NOMO-1 (cell line): ENCODE results near the gene SIPA1L3.
"Not testable (repeated sequence)": the region's sequence is repeated elsewhere in the genome, so short reads cannot be mapped to it uniquely, and the experiment has no call there.

Experiments
- DNase-seq, 2 experiments: peaks; one replicate each; lab custom pipeline; 2025; ENCODE audit not compliant: unreplicated experiment in 2 of 2; lab: John Stamatoyannopoulos, UW

The SIPA1L3 gene, protein sequence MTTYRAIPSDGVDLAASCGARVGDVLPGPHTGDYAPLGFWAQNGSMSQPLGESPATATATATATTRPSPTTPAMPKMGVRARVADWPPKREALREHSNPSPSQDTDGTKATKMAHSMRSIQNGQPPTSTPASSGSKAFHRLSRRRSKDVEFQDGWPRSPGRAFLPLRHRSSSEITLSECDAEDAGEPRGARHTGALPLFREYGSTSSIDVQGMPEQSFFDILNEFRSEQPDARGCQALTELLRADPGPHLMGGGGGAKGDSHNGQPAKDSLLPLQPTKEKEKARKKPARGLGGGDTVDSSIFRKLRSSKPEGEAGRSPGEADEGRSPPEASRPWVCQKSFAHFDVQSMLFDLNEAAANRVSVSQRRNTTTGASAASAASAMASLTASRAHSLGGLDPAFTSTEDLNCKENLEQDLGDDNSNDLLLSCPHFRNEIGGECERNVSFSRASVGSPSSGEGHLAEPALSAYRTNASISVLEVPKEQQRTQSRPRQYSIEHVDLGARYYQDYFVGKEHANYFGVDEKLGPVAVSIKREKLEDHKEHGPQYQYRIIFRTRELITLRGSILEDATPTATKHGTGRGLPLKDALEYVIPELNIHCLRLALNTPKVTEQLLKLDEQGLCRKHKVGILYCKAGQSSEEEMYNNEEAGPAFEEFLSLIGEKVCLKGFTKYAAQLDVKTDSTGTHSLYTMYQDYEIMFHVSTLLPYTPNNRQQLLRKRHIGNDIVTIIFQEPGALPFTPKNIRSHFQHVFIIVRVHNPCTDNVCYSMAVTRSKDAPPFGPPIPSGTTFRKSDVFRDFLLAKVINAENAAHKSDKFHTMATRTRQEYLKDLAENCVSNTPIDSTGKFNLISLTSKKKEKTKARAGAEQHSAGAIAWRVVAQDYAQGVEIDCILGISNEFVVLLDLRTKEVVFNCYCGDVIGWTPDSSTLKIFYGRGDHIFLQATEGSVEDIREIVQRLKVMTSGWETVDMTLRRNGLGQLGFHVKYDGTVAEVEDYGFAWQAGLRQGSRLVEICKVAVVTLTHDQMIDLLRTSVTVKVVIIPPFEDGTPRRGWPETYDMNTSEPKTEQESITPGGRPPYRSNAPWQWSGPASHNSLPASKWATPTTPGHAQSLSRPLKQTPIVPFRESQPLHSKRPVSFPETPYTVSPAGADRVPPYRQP (N-terminal part only)

DNA sequence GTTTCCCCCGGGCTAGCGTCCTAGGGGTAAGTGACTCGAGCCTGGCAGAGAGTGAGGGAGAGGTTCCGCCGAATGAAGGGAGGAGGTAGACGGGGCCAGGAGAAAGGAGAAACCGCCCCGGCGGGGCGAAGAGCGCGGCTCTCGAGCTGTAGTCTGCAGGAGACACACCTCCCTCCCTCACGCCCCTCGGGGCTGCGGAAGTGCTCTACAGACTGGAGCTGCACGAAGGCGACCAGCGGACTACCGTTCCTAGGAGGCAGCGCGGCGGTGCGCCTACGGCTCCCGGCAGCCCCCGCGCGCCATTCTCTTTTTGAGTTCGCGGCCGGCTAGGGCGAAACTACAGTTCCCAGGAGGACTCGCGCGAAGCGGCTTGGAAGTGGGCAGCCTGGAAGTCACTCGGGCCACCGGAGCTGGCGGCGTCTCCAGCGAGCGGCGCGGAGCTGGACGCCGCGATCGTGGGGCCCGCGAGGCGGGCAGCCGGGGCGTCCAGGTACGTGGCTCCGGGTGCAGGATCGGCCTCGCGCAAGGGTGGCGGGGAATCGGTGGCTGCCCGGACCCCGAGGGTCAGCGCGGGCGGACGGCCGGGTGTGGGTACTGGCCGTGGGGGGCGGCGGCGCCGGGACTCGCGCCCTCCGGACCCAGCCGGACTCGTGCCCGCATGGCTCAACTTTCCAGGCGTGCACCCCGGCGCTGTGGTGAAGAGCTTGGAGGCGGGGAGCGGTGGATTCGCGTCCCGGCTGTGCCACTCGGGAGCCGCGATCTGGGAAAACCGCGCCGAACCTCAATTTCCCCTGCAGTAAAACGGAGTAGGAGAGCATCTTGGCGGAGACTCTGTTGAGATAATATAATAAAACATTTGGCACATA lies at the start of gene SIPA1L3:
SIPA1L3 (plus strand) TSS at position 340 of the 866 bp plus-strand sequence. CDS start 174,358 bp downstream, outside the sequence.
- DNase-seq, result peak; percentile 94 to 98

DNA sequence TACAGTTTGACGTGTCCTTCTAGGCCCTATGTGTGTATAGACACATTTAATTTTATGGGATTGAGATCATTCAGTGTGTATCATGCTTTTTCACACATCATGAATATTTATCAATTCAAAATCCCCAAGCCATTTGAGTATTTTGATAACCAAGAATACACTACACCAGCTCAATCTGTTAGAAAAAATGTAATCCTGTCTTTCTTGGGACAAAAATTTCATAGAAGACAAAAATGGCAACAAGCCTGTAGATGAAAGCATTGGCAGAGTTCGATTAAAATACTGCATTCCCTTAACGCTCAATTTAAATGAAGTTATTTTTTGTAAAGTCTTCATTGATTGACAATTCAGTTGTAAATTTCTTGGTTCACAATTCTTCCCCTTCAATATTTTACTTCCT lies 42.5 kb upstream of the SIPA1L3 start:
- DNase-seq, result no peak

DNA sequence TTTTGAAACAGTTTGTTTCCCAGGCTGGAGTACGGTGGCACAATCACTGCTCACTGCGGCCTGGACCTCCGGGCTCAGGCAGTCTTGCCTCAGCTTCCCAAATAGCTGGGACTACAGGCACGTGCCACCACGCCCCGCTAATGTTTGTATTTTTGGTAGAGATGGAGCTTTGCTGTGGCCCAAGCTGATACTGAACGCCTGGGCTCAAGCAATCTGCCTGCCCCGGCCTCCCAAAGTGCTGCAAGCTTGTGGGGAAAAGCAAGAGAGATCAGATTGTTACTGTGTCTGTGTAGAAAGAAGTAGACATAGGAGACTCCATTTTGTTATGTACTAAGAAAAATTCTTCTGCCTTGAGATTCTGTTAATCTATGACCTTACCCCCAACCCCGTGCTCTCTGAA lies 41.1 kb upstream of the SIPA1L3 start:
- not testable (repeated sequence) for DNase-seq

DNA sequence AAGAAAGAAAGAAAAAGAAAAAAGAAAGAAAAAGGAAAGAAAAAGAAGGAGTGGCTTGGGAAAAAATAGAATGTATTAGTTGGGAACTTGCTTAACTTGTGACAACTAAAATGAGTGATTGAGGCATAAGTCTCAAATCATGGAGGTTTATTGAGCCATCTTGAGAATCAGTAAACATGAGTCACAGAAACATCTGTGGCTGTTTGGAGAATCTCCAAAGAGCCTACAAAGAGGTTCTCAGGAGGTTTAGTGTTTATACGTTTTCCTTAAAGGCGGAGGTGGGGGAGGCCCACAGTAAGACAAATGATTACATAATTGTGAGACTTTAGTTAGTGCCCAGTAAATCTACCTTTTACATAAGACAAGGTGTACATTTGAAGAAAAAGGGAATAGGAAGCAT lies 39.2 kb upstream of the SIPA1L3 start:
- no peak for DNase-seq

DNA sequence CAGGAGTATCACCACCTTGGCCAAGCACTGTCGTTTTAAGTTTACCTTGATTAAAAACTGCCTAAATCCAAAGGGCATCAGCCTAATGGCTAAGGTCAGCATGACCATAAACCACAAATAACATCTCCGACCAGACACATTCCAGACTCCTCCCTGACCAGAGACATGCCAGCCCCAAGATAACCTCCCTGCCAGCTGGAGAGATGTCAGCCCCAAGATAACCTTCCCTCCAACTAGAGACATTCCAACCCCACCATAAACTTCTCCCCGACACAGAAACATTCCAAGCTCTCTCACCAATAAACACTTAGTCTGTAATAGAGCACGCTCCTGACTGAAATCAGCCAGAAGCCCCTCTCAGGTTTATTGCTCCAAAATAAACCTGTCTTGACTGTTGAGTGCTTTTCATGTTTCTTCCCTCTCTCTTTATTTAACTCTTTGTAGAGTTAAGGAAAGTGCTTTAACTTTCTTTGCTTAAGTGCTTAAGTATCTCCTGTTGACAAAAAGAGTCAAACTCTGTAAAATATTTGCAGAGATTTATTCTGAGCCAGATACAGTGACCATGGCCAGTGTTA lies 37.2 kb upstream of the SIPA1L3 start:
- no peak for DNase-seq

DNA sequence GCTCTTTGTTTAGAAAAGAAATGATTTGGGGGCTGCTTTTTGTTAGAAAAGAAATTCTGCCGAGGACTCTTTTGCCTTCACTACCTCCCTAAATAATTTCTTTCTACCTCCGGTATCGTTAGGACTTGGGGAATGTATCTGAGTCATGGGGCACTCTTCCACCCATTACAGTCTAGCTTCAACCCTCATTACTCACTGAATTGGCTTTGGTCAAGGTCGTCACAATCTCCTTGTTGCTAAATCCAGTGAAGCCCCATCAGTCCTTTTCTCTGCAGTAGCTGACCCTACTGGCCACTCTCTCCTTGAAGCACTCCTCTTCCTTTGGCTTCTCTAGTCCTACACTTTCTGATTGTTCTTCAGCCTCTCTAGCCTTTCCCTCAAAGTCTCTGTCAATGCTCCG lies 34.6 kb upstream of the SIPA1L3 start:
- no peak for DNase-seq

DNA sequence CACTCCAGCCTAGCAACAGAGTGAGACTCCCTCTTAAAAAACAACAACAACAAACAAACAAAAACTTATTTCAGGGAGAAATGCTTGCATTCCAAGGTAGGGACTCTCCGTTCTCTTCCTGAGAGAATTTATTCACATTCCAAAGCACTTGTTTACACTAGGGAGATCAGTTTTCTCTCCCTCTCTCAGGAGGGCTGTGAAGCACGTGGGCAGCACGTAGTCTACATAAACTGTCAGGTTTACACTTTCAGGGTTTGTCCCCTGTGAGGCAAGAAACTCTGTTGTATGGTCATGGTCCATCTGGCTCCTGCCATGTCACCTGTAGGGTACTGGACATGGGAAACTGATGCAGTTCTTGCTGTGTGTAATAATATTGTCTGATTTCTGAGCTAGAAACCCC lies 32.2 kb upstream of the SIPA1L3 start:
- DNase-seq, result no peak

DNA sequence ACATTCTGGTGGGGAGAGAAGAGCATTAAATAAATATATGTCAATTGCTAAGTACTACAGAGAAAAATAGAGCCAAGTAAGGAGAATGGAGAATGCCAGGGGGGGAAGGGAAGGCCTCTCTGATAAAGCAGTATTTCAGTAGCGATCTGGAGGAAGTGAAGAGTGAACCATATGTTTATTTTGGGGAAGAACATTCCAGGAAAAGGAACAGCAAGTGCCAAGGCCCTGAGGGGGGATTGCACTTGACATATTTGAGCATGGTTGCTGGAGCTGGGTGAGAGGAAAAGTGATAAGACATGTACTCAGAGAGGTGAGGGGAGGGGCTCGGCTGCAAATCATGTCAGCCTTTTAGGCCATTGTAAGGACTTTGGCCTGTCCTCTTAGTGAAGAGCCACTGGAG lies 31.0 kb upstream of the SIPA1L3 start:
- DNase-seq, result no peak

DNA sequence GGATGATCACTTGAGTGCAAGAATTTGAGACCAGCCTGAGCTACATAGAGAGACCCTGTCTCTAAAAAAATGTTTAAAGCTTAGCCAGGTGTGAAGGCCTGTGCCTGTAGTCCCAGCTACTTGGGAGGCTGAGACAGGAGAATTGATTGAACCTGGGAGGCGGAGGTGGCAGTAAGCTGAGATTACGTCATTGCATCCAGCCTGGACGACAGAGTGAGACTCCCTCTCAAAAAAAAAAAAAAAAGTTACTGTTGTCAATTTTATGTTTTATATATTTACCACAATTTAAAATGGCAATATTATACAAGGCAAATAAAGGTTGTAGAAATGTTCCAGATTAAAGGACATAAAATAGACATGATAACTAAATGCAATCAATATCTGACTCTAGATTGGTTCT lies 29.9 kb upstream of the SIPA1L3 start:
- DNase-seq, result no peak

DNA sequence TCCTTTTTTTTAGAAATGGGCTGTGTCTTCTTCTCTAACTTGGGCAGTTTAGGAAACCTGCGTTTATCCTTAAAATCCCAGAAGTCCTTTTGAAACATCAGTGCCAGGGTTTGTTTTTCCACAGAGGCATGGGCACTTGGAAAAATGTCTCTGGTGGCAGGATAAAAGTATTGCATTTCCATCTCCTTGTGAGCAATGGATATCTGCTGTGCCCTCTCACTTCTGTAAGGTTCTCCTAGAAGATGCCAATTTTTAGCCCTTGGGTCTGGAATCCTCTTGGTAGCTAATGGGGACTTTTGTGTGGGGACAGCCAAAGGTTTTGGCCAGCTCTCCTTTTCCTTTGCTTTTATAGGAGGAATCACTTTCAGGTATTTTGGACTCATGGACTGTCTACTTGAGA lies 21.6 kb upstream of the SIPA1L3 start:
- DNase-seq, result no peak

DNA sequence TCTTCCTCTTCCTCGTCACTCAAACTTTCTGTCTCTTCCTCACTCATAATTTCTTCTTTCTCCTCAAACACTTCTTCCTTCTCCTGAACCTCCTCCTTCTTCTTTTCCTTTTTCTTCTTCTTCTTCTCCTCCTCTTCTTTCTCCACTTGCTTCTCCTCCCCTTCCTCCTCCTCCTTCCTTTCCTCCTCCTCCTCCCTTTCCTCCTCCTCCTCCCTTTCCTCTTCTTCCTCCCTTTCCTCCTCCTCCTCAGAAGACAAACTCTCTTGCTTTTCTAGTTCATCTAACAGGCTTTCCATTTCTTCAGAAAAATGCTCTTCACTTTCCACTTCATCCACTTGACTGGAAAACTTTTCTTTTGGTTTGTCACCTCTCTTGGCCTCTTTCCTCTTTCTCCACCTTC lies 20.4 kb upstream of the SIPA1L3 start:
- no peak for DNase-seq

DNA sequence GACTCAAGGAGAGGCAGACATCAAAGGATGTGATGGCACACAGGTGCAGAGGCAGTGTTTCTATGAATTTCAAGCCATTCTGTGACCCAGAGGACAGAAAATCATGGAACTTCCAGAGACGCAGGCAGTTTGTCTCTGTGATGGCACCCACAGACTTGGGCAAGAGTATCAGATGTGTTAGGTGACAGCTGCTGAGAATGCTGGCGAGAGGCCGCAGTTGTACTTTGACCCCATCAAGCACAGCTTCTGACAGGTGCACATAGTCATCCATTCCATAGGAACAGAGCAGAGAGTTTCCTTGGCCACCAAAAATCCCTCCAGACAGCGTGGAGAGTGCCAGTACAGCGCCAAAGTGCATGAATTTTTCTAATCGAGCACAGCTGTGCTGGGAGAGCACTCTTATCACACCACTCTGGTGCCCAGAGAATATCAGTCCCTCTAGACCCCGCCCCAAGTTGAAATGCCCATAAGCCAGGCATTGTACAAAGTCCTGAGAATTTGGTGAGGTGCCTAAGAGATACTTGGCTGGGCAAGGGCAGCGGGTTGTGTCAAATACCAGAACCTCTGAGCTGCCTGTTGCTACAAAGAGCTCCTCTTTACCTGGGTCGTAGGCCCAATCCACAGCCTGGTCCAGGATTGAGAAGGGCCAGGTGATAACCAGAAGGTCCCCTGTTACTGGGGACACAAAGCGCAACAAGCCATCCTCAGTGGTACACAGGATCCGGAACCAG lies 13.0 kb upstream of the SIPA1L3 start:
- no peak for DNase-seq

DNA sequence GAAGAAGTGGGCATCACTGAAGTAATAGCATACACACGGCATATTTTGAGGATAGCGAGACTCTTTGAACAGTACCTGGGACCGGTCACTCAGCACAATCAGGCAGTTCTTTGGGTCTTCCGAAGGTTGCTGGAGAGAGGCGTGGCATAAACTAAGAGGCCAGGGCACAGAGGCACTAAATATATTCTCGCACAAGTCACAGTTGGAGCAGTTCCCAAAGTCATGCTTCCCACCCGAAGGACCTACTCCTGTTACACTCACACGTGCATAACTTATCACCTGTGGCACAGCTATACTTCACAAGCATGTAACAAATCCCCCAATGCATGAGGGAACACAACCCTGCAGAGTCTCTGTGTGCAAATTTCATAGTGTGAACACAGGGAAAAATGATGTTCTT lies 10.8 kb upstream of the SIPA1L3 start:
- DNase-seq, result no peak

DNA sequence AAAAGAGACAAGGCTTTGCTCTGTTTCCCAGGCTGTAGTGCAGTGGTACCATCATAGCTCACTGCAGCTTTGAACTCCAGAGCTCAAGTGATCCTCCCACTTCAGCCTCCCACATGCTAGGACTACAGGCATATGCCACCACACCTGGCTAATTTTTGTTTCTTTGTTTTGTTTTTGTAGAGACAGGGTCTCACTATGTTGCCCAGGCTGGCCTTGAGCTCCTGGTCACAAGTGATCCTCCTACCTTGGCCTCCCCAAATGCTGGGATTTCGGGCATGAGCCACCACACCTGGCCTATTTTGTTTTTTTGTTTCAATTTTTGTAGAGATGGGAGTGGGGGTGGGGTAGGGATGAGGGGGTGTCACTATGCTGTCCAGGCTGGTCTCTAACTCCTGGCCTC lies 7.6 kb upstream of the SIPA1L3 start:
- DNase-seq, result no peak

DNA sequence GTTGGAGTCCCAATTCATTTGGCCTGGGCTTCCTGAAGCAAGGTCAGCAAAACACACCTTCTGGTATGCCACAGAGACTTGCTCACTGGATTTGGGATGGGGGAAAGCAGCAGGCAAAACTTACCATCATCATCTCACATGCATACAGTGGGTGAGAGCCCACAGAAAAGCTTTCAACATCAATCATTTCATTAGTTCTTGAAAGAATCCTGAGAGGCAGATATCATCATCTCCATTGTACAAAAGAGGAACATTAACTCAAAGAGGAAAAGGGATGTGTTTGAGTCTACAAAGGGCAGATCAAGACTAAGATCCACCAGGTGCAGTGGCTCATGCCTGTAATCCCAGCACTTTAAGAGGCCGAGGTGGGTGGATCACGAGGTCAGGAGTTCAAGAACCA lies 7.0 kb upstream of the SIPA1L3 start:
- no peak for DNase-seq

DNA sequence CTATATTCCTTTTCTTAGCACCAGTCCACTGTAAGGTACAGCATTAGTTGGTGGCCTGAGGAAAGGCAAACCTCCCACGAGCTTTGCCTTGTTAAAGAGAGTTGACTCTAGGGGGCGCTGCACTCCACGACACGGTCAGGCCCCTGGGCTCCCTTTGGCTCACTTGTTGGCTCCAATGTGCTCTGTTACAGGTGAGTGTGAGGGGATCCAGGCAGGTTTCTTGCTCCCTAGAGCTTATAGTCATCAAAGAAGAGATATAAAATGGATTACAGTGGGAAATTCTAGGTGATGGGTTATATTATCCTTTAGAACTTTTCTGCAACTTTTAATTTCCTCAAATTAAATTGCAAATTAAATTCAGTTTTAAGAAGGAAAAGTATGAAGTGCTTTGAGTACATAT lies 4.3 kb upstream of the SIPA1L3 start:
- peak; percentile 63 to 78 for DNase-seq

DNA sequence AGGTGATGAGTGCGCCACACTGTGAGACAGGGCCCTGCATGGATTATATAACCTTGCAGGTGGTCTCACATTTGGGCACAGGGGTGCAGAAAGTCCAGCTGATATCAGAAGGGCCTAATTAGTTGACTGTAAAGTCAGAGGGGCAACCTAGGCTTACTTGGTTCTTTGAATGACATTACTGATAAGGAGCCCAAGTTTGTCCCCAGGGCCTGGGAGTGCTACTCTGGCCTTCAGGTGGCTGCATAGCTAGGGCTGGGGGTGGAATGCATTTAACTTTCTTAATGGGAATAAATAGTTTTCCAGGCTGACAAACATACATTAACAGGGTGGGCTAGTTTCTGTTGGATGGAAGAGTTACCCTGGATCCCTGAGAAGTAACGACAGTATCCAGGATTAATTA lies 3.9 kb upstream of the SIPA1L3 start:
- no peak for DNase-seq

DNA sequence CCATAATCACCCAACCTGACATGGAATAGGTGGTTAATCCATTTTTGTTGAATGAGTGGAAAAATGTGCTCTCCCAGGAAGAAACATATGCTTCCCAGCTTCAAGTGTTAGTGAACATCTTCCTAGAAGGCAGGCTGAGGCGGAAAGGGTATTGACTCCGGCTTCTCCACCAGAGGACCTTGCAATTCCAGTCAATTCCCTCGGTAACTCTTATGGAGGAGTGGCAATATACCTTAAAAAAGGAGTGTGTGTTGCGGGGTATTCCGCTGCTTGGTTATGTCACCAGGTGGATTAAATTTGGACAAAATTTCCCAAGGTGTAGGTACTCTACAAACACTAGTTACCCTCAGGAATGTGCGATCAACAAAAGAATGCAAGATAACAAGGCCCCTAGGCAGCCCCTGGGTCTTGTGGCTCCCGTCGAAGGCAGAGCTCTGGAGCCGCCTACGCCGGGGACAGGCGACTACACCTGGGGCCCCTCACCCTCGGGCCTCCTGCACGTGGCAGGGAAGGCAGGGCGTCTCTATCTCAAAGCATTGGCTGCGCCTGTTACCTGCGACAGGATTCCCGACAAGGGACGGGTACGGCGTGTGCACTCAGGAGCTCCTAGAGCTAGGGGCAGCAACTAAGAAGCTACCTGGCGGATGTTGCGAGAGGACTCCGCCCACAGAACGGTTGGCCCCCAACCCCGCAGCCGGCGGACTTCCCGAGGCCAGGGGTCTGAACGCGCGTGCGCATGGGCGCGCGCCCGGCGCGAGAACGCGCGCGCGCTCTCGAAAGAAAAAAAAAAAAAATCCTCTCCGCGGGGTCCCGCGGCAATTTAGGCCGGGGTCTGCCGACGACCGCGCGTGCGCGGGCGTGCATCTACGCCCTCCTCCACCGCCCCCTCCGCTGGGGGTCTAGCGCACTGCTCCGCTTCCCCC lies 801 bp upstream of the SIPA1L3 start, which contains the start of gene WDR87:
WDR87 (minus strand) TSS at position 649 of the 923 bp plus-strand sequence. CDS start 8,355 bp downstream, outside the sequence.
- DNase-seq, result no peak
